H7 (cell line): ENCODE results near the gene HMCN1. TPM values are rescaled to one million over a fixed set of nuclear protein-coding genes. Genes with fewer than 3 reads are reported as not detected.
A peak's percentile ranks its signal among the peaks of the same experiment; 100 is the strongest.

Experiments
- DNase-seq: peaks from one replicate; pipeline ENCODE4 v3.0.0; 2012
- H3K27me3 ChIP-seq: 2 replicates; pipeline ENCODE4 v1.6.0; 2011; ENCODE audit warnings: mild to moderate bottlenecking, low read length; ENCODE audit not compliant: control insufficient read depth, insufficient read depth
- H3K36me3 ChIP-seq: replicated peaks from 2 replicates; pipeline ENCODE4 v1.5.1; 2011; ENCODE audit warnings: low read length; ENCODE audit not compliant: control insufficient read depth, insufficient read depth
- H3K4me3 ChIP-seq: 2 replicates; pipeline ENCODE4 v1.5.1; 2011; ENCODE audit warnings: low read depth, mild to moderate bottlenecking, control low read depth, low read length, moderate library complexity; ENCODE audit not compliant: insufficient read depth
- total RNA-seq: library from RNA; depleted of rRNA; stranded (reverse); fragments of >200 nt; shearing (Covaris generic); gene quantifications from 2 replicates; pipeline ENCODE4 v1.2.3, GENCODE V29; 2014; rRNA removed

HMCN1 gene
- 5.7 and 7.3 TPM in 2 replicates for total RNA-seq

- Histone ChIP-seq H3K36me3 (no peaks in the 10 kb centered on the region), H3K27me3 (peaks cover 3% of the 10 kb centered on the region), H3K4me3 (peak within 1 kb of the TSS; percentile 64)
- DNase-seq = peak; percentile 86
Measured at GRCh38 chr1:185733818-185734735, at the start of gene HMCN1. Gene HMCN1 (plus strand): TSS chr1:185734391. CDS start chr1:185734780, 389 bp downstream.

- H3K27me3 ChIP-seq = no peaks in the 10 kb centered on the region
- no peaks in the 10 kb centered on the region for H3K36me3 ChIP-seq
- H3K4me3 ChIP-seq = no peak overlapping the region
- DNase-seq = no peak
Measured at GRCh38 chr1:185686821-185687778, 47.1 kb upstream of the HMCN1 start.

DNA sequence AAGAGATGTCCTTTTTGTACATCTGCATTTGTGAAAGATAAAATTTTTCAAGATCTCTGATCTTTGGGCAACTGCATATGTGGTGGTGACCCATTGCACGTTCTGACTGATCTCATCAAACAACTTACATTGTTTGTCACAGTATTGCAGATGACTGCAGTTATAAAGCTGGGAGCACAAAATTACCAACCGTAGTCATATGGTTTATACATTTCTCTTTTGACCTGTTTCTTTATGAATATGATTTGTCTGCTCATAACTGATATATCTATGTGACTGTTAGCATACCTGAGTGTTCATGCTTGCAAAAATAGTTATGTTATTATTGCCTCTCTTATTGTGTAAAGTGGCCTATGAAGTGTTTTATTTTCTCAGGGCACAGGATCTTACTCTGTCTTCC is 43.7 kb upstream of the HMCN1 start:
- Histone ChIP-seq H3K4me3 (no peak overlapping the region), H3K36me3 (no peaks in the 10 kb centered on the region), H3K27me3 (no peaks in the 10 kb centered on the region; the same call in 1 of the 2 replicates)
- no peak for DNase-seq

GRCh38 chr1:185693654-185694053 is 40.5 kb upstream of the HMCN1 start:
- no peaks in the 10 kb centered on the region for H3K36me3 ChIP-seq
- DNase-seq = no peak
- H3K27me3 ChIP-seq = no peaks in the 10 kb centered on the region; the same call in 1 of the 2 replicates
- H3K4me3 ChIP-seq = no peak overlapping the region

- H3K27me3 ChIP-seq = no peaks in the 10 kb centered on the region; the same call in 1 of the 2 replicates
- no peaks in the 10 kb centered on the region for H3K36me3 ChIP-seq
- H3K4me3 ChIP-seq = no peak overlapping the region
- DNase-seq = no peak
Measured at GRCh38 chr1:185694081-185694480, 40.1 kb upstream of the HMCN1 start.

GRCh38 chr1:185695299-185695698 is 38.9 kb upstream of the HMCN1 start:
- no peaks in the 10 kb centered on the region for H3K36me3 ChIP-seq
- no peaks in the 10 kb centered on the region; the same call in 1 of the 2 replicates for H3K27me3 ChIP-seq
- H3K4me3 ChIP-seq = no peak overlapping the region
- no peak for DNase-seq

DNA sequence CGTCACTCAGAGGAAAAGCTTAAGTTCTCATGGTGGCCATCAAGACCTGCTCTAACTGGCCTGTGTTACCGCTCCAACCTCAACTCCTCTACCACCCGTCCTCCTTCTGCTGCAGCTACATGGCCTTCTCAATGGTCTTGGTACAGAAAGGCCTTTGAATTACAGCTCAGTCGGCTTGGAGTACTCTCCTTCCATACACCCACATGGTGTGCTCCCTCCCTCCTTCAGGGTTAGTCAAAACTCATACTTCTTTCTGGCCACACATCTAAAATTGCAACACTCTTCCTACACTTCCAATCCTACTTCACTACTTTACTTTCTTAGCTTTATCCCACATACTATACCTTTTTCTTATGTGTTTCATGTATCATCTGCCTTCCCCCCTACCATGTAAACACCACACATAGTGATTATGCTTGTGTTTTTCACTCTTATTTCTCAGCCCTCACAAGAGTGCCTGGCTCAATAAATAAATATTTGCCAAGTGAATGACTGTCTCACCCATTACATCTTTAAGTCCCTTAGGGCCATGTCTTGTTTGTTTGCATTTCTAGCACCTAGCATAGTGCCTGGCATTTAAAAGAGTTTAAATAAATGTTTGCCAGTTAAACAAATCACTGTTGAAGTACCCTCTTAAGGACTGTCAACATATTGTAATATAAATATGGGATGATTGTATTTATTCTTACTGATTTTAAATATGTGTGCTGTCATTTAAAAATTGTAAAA is 37.6 kb upstream of the HMCN1 start:
- Histone ChIP-seq H3K36me3 (no peaks in the 10 kb centered on the region), H3K27me3 (peaks cover 9% of the 10 kb centered on the region), H3K4me3 (no peak overlapping the region)
- no peak for DNase-seq

GRCh38 chr1:185699874-185700273 is 34.3 kb upstream of the HMCN1 start:
- H3K36me3 ChIP-seq = no peaks in the 10 kb centered on the region
- no peak overlapping the region for H3K4me3 ChIP-seq
- peaks cover 11% of the 10 kb centered on the region for H3K27me3 ChIP-seq
- peak; percentile 23 for DNase-seq

DNA sequence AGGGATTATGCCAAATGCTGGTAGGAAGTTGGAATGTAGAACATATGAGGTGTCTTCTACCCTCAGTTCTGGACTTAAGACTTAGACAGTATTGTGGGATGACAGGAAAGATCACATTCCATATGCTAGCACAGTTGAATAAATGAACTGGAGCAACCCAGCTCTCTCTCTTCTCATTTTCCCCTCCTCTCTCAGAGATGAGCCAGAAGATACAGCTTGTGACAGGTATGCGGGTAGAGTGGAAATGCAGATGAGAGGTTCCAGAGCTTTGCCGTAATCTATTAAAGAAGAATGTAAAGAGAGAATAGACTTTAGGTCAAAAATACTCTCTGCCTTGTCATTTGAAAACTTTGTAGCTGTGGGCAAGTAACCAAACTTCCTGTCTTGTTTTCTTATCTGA is 32.5 kb upstream of the HMCN1 start:
- peaks cover 11% of the 10 kb centered on the region for H3K27me3 ChIP-seq
- no peaks in the 10 kb centered on the region for H3K36me3 ChIP-seq
- H3K4me3 ChIP-seq = no peak overlapping the region
- no peak for DNase-seq

GRCh38 chr1:185704181-185704580 is 30.0 kb upstream of the HMCN1 start:
- H3K27me3 ChIP-seq = peaks cover 11% of the 10 kb centered on the region
- DNase-seq = no peak
- H3K4me3 ChIP-seq = no peak overlapping the region
- no peaks in the 10 kb centered on the region for H3K36me3 ChIP-seq

- H3K36me3 ChIP-seq = no peaks in the 10 kb centered on the region
- no peak for DNase-seq
- H3K27me3 ChIP-seq = no peaks in the 10 kb centered on the region
- H3K4me3 ChIP-seq = no peak overlapping the region
Measured at GRCh38 chr1:185716095-185716494, 18.1 kb upstream of the HMCN1 start.

GRCh38 chr1:185719021-185719420 is 15.2 kb upstream of the HMCN1 start:
- Histone ChIP-seq H3K4me3 (no peak overlapping the region), H3K36me3 (no peaks in the 10 kb centered on the region), H3K27me3 (no peaks in the 10 kb centered on the region)
- peak; percentile 24 for DNase-seq

DNA sequence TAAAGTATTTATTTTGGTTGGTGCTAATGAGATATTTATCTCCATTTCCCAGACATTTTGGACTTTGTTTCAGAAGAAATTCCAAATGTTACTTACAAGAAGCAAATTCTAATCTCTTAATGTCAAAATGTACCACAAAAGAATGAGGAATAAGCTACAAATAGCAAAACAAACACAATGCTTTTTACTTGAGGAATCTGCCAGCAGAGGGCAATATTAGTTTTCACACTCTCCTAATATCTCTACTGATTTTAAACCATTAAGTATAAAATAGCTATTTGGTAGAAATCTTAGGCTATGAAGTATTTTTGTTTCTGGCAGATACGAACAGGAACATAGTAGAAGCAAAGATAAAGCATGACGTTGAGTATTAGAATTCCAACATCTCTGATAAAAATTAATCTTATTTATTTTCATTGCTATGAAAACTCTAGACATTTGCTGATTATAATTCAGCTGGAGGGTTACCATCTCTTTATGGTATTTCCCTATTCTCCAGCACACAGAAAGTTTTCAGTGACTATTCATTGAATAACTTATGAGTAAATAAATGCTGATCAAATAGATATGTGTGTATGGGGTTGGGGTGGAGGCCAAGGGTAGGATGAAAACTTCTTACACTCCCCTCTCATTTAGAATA is 13.4 kb upstream of the HMCN1 start:
- no peaks in the 10 kb centered on the region for H3K27me3 ChIP-seq
- H3K4me3 ChIP-seq = no peak overlapping the region
- no peak for DNase-seq
- H3K36me3 ChIP-seq = no peaks in the 10 kb centered on the region

GRCh38 chr1:185721553-185721952 is 12.6 kb upstream of the HMCN1 start:
- no peaks in the 10 kb centered on the region for H3K36me3 ChIP-seq
- no peak for DNase-seq
- no peak overlapping the region for H3K4me3 ChIP-seq
- H3K27me3 ChIP-seq = no peaks in the 10 kb centered on the region
